ENCODE data around the gene SNX13. TPM values are rescaled to one million over a fixed set of nuclear protein-coding genes. Genes with fewer than 3 reads are reported as not detected.

SNX13 gene
- total RNA-seq, 1 experiment from 2014 or later: 41.8 TPM

DNA sequence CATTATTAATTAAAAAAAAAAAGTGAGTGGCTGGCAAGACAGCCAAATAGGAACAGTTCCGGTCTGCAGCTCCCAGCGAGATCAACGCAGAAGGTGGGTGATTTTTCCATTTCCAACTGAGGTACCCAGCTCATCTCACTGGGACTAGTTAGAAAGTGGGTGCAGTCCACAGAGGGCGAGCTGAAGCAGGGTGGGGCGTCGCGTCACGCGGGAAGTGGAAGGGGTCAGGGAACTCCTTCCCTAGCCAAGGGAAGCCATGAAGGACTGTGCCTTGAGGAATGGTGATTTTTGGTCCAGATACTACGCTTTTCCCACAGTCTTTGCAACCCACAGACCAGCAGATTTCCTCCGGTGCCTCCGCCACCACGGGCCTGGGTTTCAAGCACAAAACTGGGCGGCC lies 133.7 kb downstream of the SNX13 start:
- Histone ChIP-seq H3K27me3 (replicated peaks; ENCODE audit: control insufficient read depth, insufficient read depth, low read length) (no peaks in the 10 kb centered on the region), H3K4me3 (ENCODE audit: low read depth, low read length) (no peak overlapping the region), H3K4me1 (no peaks in the 10 kb centered on the region), H3K36me3 (ENCODE audit: control insufficient read depth, insufficient read depth, low read length) (no peaks in the 10 kb centered on the region), H3K9me3 (peaks cover 2% of the 10 kb centered on the region; the same call in 1 of the 2 replicates)
- Mint-ChIP-seq H3K36me3 (ENCODE audit: insufficient read depth, unreplicated experiment) (peaks cover 4% of the 10 kb centered on the region), H3K4me1 (ENCODE audit: low read depth, unreplicated experiment) (no peaks in the 10 kb centered on the region), H3K4me3 (ENCODE audit: unreplicated experiment) (no peak overlapping the region), H3K27me3 (ENCODE audit: insufficient read depth, unreplicated experiment) (no peaks in the 10 kb centered on the region), H3K27ac (ENCODE audit: unreplicated experiment) (no peak overlapping the region), H3K9me3 (ENCODE audit: unreplicated experiment) (no peaks in the 10 kb centered on the region)
- CTCF ChIA-PET: no interaction called here
- no TSS peak for BruUV-seq (replicated peaks)
- intact Hi-C loops (cut with micrococcal nuclease; ENCODE audit: unreplicated experiment): no loop called here
- TF ChIP-seq, protein P1, sequence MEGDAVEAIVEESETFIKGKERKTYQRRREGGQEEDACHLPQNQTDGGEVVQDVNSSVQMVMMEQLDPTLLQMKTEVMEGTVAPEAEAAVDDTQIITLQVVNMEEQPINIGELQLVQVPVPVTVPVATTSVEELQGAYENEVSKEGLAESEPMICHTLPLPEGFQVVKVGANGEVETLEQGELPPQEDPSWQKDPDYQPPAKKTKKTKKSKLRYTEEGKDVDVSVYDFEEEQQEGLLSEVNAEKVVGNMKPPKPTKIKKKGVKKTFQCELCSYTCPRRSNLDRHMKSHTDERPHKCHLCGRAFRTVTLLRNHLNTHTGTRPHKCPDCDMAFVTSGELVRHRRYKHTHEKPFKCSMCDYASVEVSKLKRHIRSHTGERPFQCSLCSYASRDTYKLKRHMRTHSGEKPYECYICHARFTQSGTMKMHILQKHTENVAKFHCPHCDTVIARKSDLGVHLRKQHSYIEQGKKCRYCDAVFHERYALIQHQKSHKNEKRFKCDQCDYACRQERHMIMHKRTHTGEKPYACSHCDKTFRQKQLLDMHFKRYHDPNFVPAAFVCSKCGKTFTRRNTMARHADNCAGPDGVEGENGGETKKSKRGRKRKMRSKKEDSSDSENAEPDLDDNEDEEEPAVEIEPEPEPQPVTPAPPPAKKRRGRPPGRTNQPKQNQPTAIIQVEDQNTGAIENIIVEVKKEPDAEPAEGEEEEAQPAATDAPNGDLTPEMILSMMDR (IDR thresholded peaks at IDR 0.05; ENCODE audit: insufficient read depth in 1 of 2, low read depth in 1 of 2, low read length in 1 of 2, severe bottlenecking in 1 of 2, unreplicated experiment in 1 of 2): no peak
- DNase-seq: no peak
- POLR2A ChIA-PET: no interaction called here

DNA sequence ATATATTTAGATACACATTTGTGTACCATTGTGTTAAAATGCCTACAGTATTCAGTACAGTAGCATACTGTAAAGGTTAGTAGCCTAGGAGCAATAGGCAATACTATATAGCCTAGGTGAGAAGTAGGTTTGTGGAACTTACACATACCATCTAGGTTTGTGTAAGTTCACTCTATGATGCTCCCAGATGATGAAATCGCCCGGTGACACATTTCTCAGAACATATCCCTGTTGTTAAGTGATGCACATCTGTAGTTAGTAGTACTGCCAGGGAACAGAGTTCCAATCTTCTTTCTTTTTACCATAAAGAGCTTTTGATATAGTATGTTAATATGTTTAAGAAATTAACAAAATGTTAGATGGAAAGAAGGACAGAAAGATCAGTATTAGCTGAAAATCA lies 138.2 kb downstream of the SNX13 start:
- TF ChIP-seq, protein P1 (IDR thresholded peaks at IDR 0.05; ENCODE audit: insufficient read depth in 1 of 2, low read depth in 1 of 2, low read length in 1 of 2, severe bottlenecking in 1 of 2, unreplicated experiment in 1 of 2): no peak
- DNase-seq: no peak
- Mint-ChIP-seq H3K27ac (ENCODE audit: unreplicated experiment) (no peak overlapping the region), H3K27me3 (ENCODE audit: insufficient read depth, unreplicated experiment) (no peaks in the 10 kb centered on the region), H3K4me3 (ENCODE audit: unreplicated experiment) (no peak overlapping the region), H3K4me1 (ENCODE audit: low read depth, unreplicated experiment) (no peaks in the 10 kb centered on the region), H3K36me3 (ENCODE audit: insufficient read depth, unreplicated experiment) (peaks cover 6% of the 10 kb centered on the region), H3K9me3 (ENCODE audit: unreplicated experiment) (no peaks in the 10 kb centered on the region)
- H3K4me3 ChIP-seq (ENCODE audit: low read depth, low read length): no peak overlapping the region
- ChIA-PET POLR2A (no interaction called here), CTCF (no interaction called here)
- no TSS peak for BruUV-seq (replicated peaks)
- intact Hi-C loops (cut with micrococcal nuclease; ENCODE audit: unreplicated experiment): no loop called here
- no peaks in the 10 kb centered on the region for H3K4me1 ChIP-seq
- no peaks in the 10 kb centered on the region for H3K36me3 ChIP-seq (ENCODE audit: control insufficient read depth, insufficient read depth, low read length)
- no peaks in the 10 kb centered on the region for H3K9me3 ChIP-seq
- H3K27me3 ChIP-seq (replicated peaks; ENCODE audit: control insufficient read depth, insufficient read depth, low read length): no peaks in the 10 kb centered on the region

DNA sequence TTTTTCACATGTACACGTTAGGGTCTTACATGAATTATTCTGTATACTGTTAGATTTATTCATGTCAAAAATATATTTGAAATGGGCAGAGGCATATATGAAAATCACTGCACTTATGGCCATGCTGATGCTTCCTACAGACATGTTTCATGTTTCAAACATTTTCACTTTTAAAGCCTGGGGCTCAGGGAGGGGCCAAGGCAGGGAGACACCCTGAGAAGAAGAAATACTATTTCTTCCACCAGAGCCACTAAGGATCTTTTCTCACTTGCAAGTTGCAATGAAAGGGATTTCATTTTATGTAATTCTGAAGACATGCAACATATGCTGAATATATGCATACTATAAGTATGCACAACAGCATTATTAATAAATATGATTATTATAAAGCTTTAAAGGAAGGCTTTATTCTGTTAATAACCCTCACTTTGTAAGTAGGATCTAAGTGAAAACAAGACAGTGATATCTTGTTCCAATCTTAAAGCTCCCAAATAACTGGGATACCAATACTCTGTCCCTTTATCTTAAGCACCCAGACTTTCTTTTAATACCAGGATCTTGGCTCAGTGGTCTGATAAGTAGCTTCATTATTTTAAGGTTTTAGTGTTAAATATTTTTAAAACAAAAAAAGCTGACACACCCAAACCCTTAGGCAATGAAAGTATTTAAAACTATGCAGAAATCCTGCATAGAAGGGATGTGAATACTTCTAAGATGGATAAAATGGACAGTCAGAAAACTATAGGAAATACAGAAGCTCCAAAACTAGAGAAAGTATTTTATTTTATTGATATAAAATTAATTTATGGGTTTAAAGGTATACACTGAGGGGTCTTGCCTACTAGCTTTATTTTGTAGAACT lies 148.0 kb downstream of the SNX13 start:
- H3K27me3 Mint-ChIP-seq (ENCODE audit: insufficient read depth, unreplicated experiment): no peaks in the 10 kb centered on the region
- ChIA-PET POLR2A (no interaction called here), CTCF (no interaction called here)
- peaks cover 6% of the 10 kb centered on the region for H3K36me3 Mint-ChIP-seq (ENCODE audit: insufficient read depth, unreplicated experiment)
- H3K27ac Mint-ChIP-seq (ENCODE audit: unreplicated experiment): no peak overlapping the region
- TF ChIP-seq, protein P1 (IDR thresholded peaks at IDR 0.05; ENCODE audit: insufficient read depth in 1 of 2, low read depth in 1 of 2, low read length in 1 of 2, severe bottlenecking in 1 of 2, unreplicated experiment in 1 of 2): no peak
- Histone ChIP-seq H3K4me3 (ENCODE audit: low read depth, low read length) (no peak overlapping the region), H3K9me3 (no peaks in the 10 kb centered on the region), H3K36me3 (ENCODE audit: control insufficient read depth, insufficient read depth, low read length) (no peaks in the 10 kb centered on the region), H3K4me1 (no peaks in the 10 kb centered on the region), H3K27me3 (replicated peaks; ENCODE audit: control insufficient read depth, insufficient read depth, low read length) (no peaks in the 10 kb centered on the region)
- no peak for DNase-seq
- no TSS peak for BruUV-seq (replicated peaks)
- intact Hi-C loops (cut with micrococcal nuclease; ENCODE audit: unreplicated experiment): no loop called here
- no peak overlapping the region for H3K4me3 Mint-ChIP-seq (ENCODE audit: unreplicated experiment)
- H3K4me1 Mint-ChIP-seq (ENCODE audit: low read depth, unreplicated experiment): no peaks in the 10 kb centered on the region
- no peaks in the 10 kb centered on the region for H3K9me3 Mint-ChIP-seq (ENCODE audit: unreplicated experiment)

Data from Caco-2 (cell line).